SK-N-SH (cell line): ENCODE measurements around the gene METTL2B. TPM values are rescaled to one million over a fixed set of nuclear protein-coding genes. Genes with fewer than 3 reads are reported as not detected.
"Not testable (repeated sequence)": the region's sequence is repeated elsewhere in the genome, so short reads cannot be mapped to it uniquely, and the experiment has no call there.

Experiments
- CTCF ChIA-PET: fragments of 300-600, 350-600 bp; formaldehyde crosslinking; extraction: SDS; loops from one replicate; lab custom pipeline; 2021; lab: Yijun Ruan, JAX
- POLR2A ChIA-PET: fragments of 350-600 bp; sonication (Branson Sonifier 250); formaldehyde crosslinking; extraction: SDS; loops from one replicate; lab custom pipeline; 2020; ENCODE audit warnings: antibody characterized with exemption, inconsistent platforms; lab: Yijun Ruan, JAX
- DNase-seq: peaks from one replicate; pipeline ENCODE4 v3.0.0; 2012
- H2AFZ ChIP-seq: fragments of 200-600 bp; sonication (generic); 2 replicates; pipeline ENCODE4 v1.8.1; 2016; ENCODE audit warnings: antibody characterized with exemption, mild to moderate bottlenecking, low read depth
- H3F3A ChIP-seq: fragments of 200-600 bp; sonication (generic); replicated peaks from 2 replicates; pipeline ENCODE3; 2016; ENCODE audit warnings: antibody characterized with exemption, mild to moderate bottlenecking; ENCODE audit not compliant: insufficient read depth
- H3K27ac ChIP-seq, 2 experiments: fragments of 200-500 bp in 1 of 2; fragments of 200-600 bp in 1 of 2; sonication (Bioruptor generic) in 1 of 2; sonication (generic), shearing (Covaris generic) in 1 of 2; 2 replicates each; pipeline versions ENCODE4 v1.5.1 to v1.6.1; 2014 to 2016; ENCODE audit warnings: low read depth in 2 of 2, inconsistent platforms in 1 of 2, low read length in 1 of 2, mild to moderate bottlenecking in 1 of 2, mixed read lengths in 1 of 2
- H3K27me3 ChIP-seq: fragments of 200-600 bp; sonication (generic), shearing (Covaris generic); 2 replicates; pipeline ENCODE4 v1.6.1; 2016; ENCODE audit warnings: mixed run types; ENCODE audit not compliant: insufficient read depth
- H3K36me3 ChIP-seq, 2 experiments: fragments of 200-500 bp in 1 of 2; fragments of 200-600 bp in 1 of 2; sonication (Bioruptor generic) in 1 of 2; sonication (generic) in 1 of 2; replicated peaks in 1 of 2; 2 replicates each; pipeline versions ENCODE3 to v1.5.1; 2014 to 2016; ENCODE audit warnings: low read length in 1 of 2, mild to moderate bottlenecking in 1 of 2; ENCODE audit not compliant: insufficient read depth in 2 of 2, control insufficient read depth in 1 of 2
- H3K4me1 ChIP-seq, 2 experiments: fragments of 200-500 bp in 1 of 2; fragments of 200-600 bp in 1 of 2; sonication (Bioruptor generic) in 1 of 2; sonication (generic), shearing (Covaris generic) in 1 of 2; 2 replicates each; pipeline versions ENCODE4 v1.5.1 to v1.6.1; 2014 to 2016; ENCODE audit warnings: low read depth in 1 of 2, low read length in 1 of 2, mixed run types in 1 of 2; ENCODE audit not compliant: insufficient read depth in 2 of 2, control insufficient read depth in 1 of 2
- H3K4me2 ChIP-seq: fragments of 200-600 bp; sonication (generic), shearing (Covaris generic); 2 replicates; pipeline ENCODE4 v1.6.1; 2017; ENCODE audit warnings: mixed run types
- H3K4me3 ChIP-seq, 2 experiments: fragments of 200-500 bp in 1 of 2; fragments of 200-600 bp in 1 of 2; sonication (Bioruptor generic) in 1 of 2; sonication (generic), shearing (Covaris generic) in 1 of 2; 2 replicates each; pipeline versions ENCODE4 v1.5.1 to v1.8.1; 2014 to 2016; ENCODE audit warnings: low read depth in 2 of 2, inconsistent platforms in 1 of 2, low read length in 1 of 2, mild to moderate bottlenecking in 1 of 2, mixed read lengths in 1 of 2, moderate library complexity in 1 of 2
- H3K79me2 ChIP-seq: fragments of 200-600 bp; sonication (generic); 2 replicates; pipeline ENCODE4 v1.8.1; 2017; ENCODE audit warnings: mild to moderate bottlenecking; ENCODE audit not compliant: insufficient read depth
- H3K9ac ChIP-seq: fragments of 200-600 bp; sonication (generic); 2 replicates; pipeline ENCODE4 v1.6.1; 2017; ENCODE audit warnings: mixed run types
- H3K9me2 ChIP-seq: fragments of 200-600 bp; sonication (generic); 2 replicates; pipeline ENCODE4 v1.6.1; 2017; ENCODE audit warnings: mixed run types
- H3K9me3 ChIP-seq: fragments of 200-600 bp; sonication (generic); 2 replicates; pipeline ENCODE4 v1.6.1; 2017; ENCODE audit warnings: mixed run types, mild to moderate bottlenecking, moderate library complexity
- H4K20me1 ChIP-seq: fragments of 200-600 bp; sonication (generic); 2 replicates; pipeline ENCODE4 v1.6.1; 2017; ENCODE audit warnings: mild to moderate bottlenecking, mixed run types; ENCODE audit not compliant: insufficient read depth
- CHD2 ChIP-seq: fragments of 150-350 bp; IDR thresholded peaks from 2 replicates; pipeline ENCODE4 v1.6.1; 2018; ENCODE audit warnings: low read length; ENCODE audit not compliant: partially characterized antibody
- ELF1 ChIP-seq: IDR thresholded peaks from 2 replicates; pipeline ENCODE4 v1.4.0; 2012
- FOSL2 ChIP-seq: IDR thresholded peaks from 2 replicates; pipeline ENCODE4 v1.4.0; 2012; ENCODE audit warnings: low read depth, mild to moderate bottlenecking, moderate library complexity, borderline replicate concordance
- FOXM1 ChIP-seq: IDR thresholded peaks from 2 replicates; pipeline ENCODE4 v1.4.0; 2012; ENCODE audit warnings: low read depth, mild to moderate bottlenecking
- GATA2 ChIP-seq: sonication (generic); formaldehyde crosslinking; IDR thresholded peaks from 2 replicates; pipeline ENCODE4 v1.5.0; 2020; ENCODE audit warnings: mild to moderate bottlenecking, missing genetic modification reagents
- MXI1 ChIP-seq: IDR thresholded peaks from 2 replicates; pipeline ENCODE4 v1.6.1; 2012; ENCODE audit warnings: mild to moderate bottlenecking, low read depth, low read length, improper control_type of control experiment
- NFIC ChIP-seq: IDR thresholded peaks from 2 replicates; pipeline ENCODE4 v1.4.0; 2012; ENCODE audit warnings: borderline replicate concordance
- PBX3 ChIP-seq: IDR thresholded peaks from 2 replicates; pipeline ENCODE4; 2012
- POLR2AphosphoS5 ChIP-seq: IDR thresholded peaks from 2 replicates; pipeline ENCODE4 v1.6.1; 2012; ENCODE audit warnings: low read depth, low read length
- RXRA ChIP-seq: IDR thresholded peaks from 2 replicates; pipeline ENCODE4 v1.4.0; 2012; ENCODE audit warnings: low read depth, mild to moderate bottlenecking, borderline replicate concordance
- SMC3 ChIP-seq: IDR thresholded peaks from 2 replicates; pipeline ENCODE4 v1.6.1; 2012; ENCODE audit warnings: low read depth, low read length, improper control_type of control experiment
- TAF1 ChIP-seq: IDR thresholded peaks from 2 replicates; pipeline ENCODE4 v1.6.1; 2012; ENCODE audit warnings: low read depth, mild to moderate bottlenecking, low read length, moderate library complexity, borderline replicate concordance
- YY1 ChIP-seq: IDR thresholded peaks from 2 replicates; pipeline ENCODE4 v1.4.0; 2012; ENCODE audit warnings: low read depth, mild to moderate bottlenecking
- ZBTB33 ChIP-seq: IDR thresholded peaks from 2 replicates; pipeline ENCODE4 v1.4.0; 2012; ENCODE audit warnings: low read depth, borderline replicate concordance
- WGBS: methylation state at CpG from one replicate; pipeline ENCODE4 v1.1.6; 2017; ENCODE audit warnings: low lambda C conversion rate; 5-methylcytosine and 5-hydroxymethylcytosine counted together
- polyA plus RNA-seq, 3 experiments: library from polyadenylated mRNA; depleted of rRNA; stranded (reverse); fragments of >200 nt; gene quantifications; 2 replicates each; pipeline ENCODE4 v1.2.3, GENCODE V29; 2012
- TF ChIP-seq, protein P1 (sequence below): IDR thresholded peaks from 2 replicates; pipeline ENCODE4 v1.4.0; 2012; ENCODE audit warnings: low read depth

The METTL2B gene
- polyA plus RNA-seq, 1 of the 3 experiments (the other 2 are of a cell fraction) = 22.5 TPM

DNA sequence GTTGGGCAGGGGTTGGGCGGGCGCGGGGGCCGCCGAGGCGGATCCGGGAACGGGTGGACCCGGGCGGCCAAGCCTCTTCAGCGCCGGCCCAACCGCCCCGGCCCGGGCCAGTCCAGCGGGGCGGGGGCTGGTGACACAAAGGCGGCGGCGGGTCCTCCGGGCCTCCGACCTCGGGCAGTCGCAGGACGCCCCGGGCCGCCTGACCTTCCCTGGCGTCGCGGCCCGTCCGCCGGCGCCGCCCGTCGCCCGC lies 54.2 kb downstream of the METTL2B start:
- H2AFZ ChIP-seq = peak overlapping the region; percentile 51; the same call in 1 of the 2 replicates
- H3K9ac ChIP-seq = peak overlapping the region; percentile 98
- H3K36me3 ChIP-seq = peaks cover 10 to 23% of the 10 kb centered on the region in 2 experiments
- WGBS = 0% methylated on average over 5 of the region's 38 CpGs
- H3K79me2 ChIP-seq = peaks cover 85% of the 10 kb centered on the region
- H3K4me3 ChIP-seq = peak overlapping the region; percentile 67 to 76
- peak overlapping the region; percentile 38 to 85; a peak in 3 of 4 replicates for H3K27ac ChIP-seq
- H3K4me1 ChIP-seq = peaks cover 5 to 7% of the 10 kb centered on the region in 2 experiments; a peak in 3 of 4 replicates
- no peaks in the 10 kb centered on the region for H3K9me3 ChIP-seq
- H3K9me2 ChIP-seq = no peaks in the 10 kb centered on the region
- ChIA-PET POLR2A (no interaction called here), CTCF (no interaction called here)
- H3F3A ChIP-seq = peaks cover 31% of the 10 kb centered on the region
- H4K20me1 ChIP-seq = peaks cover 22% of the 10 kb centered on the region; the same call in 1 of the 2 replicates
- TF ChIP-seq TAF1 = no peak
- no peak for TF ChIP-seq SMC3
- TF ChIP-seq FOXM1 = no peak
- no peak for TF ChIP-seq FOSL2
- no peak for TF ChIP-seq GATA2 (CRISPR knock-in tag)
- TF ChIP-seq YY1 = no peak
- no peak for TF ChIP-seq ELF1
- TF ChIP-seq RXRA = no peak
- no peak for TF ChIP-seq MXI1
- no peaks in the 10 kb centered on the region for H3K27me3 ChIP-seq
- DNase-seq = no peak
- peak overlapping the region; percentile 91 for H3K4me2 ChIP-seq

- 0% methylated on average over 4 of the region's 92 CpGs for WGBS
- H3K27me3 ChIP-seq = not testable (repeated sequence)
- DNase-seq = peak; percentile 100
- TF ChIP-seq PBX3 (0 out of 2 replicates have a peak, but pooled peaks have one; percentile 2), ZBTB33 (peak; percentile 90; the same call in 1 of the 2 replicates), CHD2 (peak; percentile 97), MXI1 (peak; percentile 64), NFIC (peak; percentile 40; the same call in 1 of the 2 replicates), POLR2AphosphoS5 (peak; percentile 83)
- TF ChIP-seq, protein P1, sequence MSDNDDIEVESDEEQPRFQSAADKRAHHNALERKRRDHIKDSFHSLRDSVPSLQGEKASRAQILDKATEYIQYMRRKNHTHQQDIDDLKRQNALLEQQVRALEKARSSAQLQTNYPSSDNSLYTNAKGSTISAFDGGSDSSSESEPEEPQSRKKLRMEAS = peak; percentile 72; the same call in 1 of the 2 replicates
- TF ChIP-seq, all 33 proteins: peak for 7; not testable (repeated sequence) for 26
- peaks cover 27% of the 10 kb centered on the region for H3F3A ChIP-seq
- H2AFZ ChIP-seq, CTCF ChIA-PET, H3K9me2 ChIP-seq, H3K9me3 ChIP-seq, H3K4me1 ChIP-seq: not testable (repeated sequence)
- H3K4me2 ChIP-seq = peak overlapping the region; percentile 75
- H3K27ac ChIP-seq = peak overlapping the region; percentile 80 to 90
- H3K9ac ChIP-seq = peak overlapping the region; percentile 98
- peaks cover 26% of the 10 kb centered on the region for H4K20me1 ChIP-seq
- peaks cover 10 to 26% of the 10 kb centered on the region in 2 experiments for H3K36me3 ChIP-seq
- POLR2A ChIA-PET = interaction anchor here (0.5 kb wide), 1 partner anchor 16 kb away, joined by 3 read pairs; no protein-coding TSS in a partner anchor
- H3K79me2 ChIP-seq = peaks cover 91% of the 10 kb centered on the region
- H3K4me3 ChIP-seq = peak overlapping the region; percentile 76 to 87
These were observed 54.8 kb downstream of the METTL2B start for GRCh38 chr7:128531105-128531954.

DNA sequence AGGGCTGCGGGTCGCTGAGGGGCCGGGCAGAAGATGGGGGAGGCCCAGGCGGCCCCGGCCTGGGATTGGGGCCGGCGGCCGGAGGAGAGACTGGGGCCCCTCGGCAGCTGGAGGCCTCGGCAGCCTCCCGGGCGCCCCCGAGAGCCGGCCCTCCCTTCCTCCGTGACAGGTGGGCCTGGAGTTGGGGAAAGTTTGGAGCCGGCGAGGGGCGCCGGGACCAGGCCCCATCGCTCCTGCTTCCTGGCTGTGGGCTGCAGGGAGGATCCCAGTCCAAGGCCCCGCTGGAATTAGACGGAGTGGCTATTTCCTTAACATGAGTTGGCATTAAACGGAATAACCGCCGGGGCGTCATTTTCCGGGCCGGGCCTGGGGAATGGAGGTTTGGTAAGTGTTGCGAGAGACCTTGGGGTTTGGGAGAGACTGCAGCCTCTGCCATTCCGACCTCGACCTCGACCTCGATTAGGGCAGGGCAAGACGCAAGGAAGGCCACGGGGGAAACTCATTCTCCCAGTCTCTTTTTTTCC lies 55.5 kb downstream of the METTL2B start:
- Histone ChIP-seq H3F3A (peaks cover 26% of the 10 kb centered on the region), H3K4me2 (peak overlapping the region; percentile 75), H3K9ac (peak overlapping the region; percentile 98), H4K20me1 (peaks cover 33% of the 10 kb centered on the region), H3K36me3 (peaks cover 10 to 28% of the 10 kb centered on the region in 2 experiments), H3K79me2 (peaks cover 97% of the 10 kb centered on the region), H3K4me3 (peak overlapping the region; percentile 76 to 87), H3K27ac (peak overlapping the region; percentile 74 to 90)
- H3K27me3 ChIP-seq, H2AFZ ChIP-seq, CTCF ChIA-PET, POLR2A ChIA-PET, H3K9me3 ChIP-seq, H3K9me2 ChIP-seq, H3K4me1 ChIP-seq: not testable (repeated sequence)
- under 1% methylated on average over 15 of the region's 35 CpGs for WGBS
- DNase-seq = peak; percentile 33
